NT2/D1 (cell line): ENCODE data around the gene SLC16A10.

Source experiments
- SUZ12 ChIP-seq: IDR thresholded peaks from 2 replicates; pipeline ENCODE4 v1.6.1; 2011; ENCODE audit not compliant: insufficient read length, insufficient read depth; ENCODE audit errors: extremely low read depth
- YY1 ChIP-seq: IDR thresholded peaks from 2 replicates; pipeline ENCODE4 v1.6.1; 2011; ENCODE audit not compliant: insufficient read length, insufficient read depth
- ZNF274 ChIP-seq: IDR thresholded peaks from 2 replicates; pipeline ENCODE4 v1.6.1; 2011; ENCODE audit warnings: mild to moderate bottlenecking, low read depth, low read length

GRCh38 chr6:111175109-111175508, 87.8 kb downstream of the SLC16A10 start:
- TF ChIP-seq ZNF274 (no peak), SUZ12 (no peak), YY1 (no peak)
